AG10803 (cell line): ENCODE measurements around the gene ACBD6.

Experiments
- DNase-seq: peaks from one replicate; pipeline ENCODE4 v3.0.0; 2010; ENCODE audit warnings: low read depth
- H3K4me3 ChIP-seq: 2 replicates; pipeline ENCODE4 v1.5.1; 2011; ENCODE audit warnings: mild to moderate bottlenecking, low read length, control low read depth
- TF ChIP-seq, protein P1 (sequence below): conservative IDR thresholded peaks from 2 replicates; pipeline ENCODE4 v1.5.1; 2011; ENCODE audit warnings: mild to moderate bottlenecking, low read length, control low read depth, inconsistent platforms

Gene ACBD6

DNA sequence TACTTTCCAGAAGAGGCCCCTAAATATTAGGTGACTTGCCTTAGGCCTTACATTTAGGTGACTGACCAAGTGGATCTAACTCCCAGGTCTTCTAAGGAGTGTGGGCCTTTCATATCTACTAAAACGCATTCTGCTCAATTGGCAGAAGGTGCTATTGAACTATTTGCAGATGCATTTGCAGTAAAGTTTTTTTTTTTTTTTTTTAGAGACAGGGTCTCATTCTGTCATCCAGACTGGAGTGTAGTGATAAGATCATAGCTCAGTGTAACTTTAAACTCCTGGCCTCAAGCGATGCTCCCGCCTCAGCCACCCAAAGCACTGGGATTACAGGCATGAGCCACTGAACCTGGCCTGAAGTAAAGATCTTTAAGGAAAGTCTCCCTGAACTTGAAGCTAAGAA is 13.0 kb upstream of the ACBD6 start:
- DNase-seq, result no peak
- no peak overlapping the region for H3K4me3 ChIP-seq

DNA sequence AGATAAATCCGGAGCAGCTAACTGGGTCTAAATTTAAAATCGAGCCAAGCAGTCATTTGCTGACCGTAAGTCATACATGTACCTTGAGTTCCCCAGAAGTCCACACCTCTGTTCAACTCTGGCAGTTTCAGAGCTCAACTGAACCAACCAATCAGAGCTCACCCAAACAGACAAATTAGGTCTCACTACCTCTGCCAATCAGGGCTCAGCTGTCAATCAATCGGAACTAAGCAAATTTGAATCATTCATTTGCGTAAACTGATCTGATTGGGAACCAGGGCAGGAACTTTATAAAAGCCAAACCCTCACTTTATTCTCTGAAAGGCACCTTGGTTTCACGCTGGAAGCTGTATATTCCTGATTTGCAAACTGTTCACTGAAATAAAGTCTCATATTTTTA is 11.2 kb upstream of the ACBD6 start:
- no peak for DNase-seq
- TF ChIP-seq, protein P1, sequence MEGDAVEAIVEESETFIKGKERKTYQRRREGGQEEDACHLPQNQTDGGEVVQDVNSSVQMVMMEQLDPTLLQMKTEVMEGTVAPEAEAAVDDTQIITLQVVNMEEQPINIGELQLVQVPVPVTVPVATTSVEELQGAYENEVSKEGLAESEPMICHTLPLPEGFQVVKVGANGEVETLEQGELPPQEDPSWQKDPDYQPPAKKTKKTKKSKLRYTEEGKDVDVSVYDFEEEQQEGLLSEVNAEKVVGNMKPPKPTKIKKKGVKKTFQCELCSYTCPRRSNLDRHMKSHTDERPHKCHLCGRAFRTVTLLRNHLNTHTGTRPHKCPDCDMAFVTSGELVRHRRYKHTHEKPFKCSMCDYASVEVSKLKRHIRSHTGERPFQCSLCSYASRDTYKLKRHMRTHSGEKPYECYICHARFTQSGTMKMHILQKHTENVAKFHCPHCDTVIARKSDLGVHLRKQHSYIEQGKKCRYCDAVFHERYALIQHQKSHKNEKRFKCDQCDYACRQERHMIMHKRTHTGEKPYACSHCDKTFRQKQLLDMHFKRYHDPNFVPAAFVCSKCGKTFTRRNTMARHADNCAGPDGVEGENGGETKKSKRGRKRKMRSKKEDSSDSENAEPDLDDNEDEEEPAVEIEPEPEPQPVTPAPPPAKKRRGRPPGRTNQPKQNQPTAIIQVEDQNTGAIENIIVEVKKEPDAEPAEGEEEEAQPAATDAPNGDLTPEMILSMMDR, result no peak
- no peak overlapping the region for H3K4me3 ChIP-seq

More for the DNA sequence above, 13.0 kb upstream of the ACBD6 start:
- TF ChIP-seq, protein P1, result no peak

DNA sequence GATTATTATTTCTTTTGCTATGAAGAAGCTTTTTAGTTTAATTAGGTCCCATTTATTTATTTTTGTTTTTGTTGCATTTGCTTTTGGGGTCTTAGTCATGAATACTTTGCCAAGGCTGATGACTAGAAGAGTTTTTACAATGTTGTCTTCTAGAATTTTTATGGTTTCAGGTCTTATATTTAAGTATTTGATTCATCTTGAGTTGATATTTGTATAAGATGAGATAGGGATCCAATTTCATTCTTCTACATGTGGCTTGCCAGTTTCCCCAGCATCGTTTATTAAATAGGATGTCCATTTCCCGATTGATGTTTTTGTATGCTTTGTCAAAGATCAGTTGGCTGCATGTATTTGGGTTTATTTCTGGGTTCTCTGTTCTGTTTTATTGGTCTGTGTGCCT is 8.5 kb upstream of the ACBD6 start:
- DNase-seq, result no peak
- TF ChIP-seq, protein P1, result no peak
- no peak overlapping the region for H3K4me3 ChIP-seq

DNA sequence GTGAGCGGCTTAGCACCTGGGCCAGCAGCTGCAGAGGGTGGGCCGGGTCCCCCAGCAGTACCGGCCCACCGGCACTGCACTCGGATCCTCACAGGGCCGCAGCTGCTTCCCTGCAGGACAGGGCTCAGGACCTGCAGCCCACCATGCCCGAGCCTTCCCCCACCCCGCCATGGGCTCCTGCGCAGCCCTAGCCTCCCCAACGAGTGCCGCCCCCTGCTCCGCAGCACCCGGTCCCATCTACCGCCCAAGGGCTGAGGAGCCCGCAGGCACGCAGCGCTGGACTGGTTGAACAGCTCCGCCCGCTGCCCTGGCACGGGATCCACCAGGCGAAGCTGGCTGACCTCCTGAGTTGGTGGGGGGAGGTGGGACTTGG is 6.3 kb upstream of the ACBD6 start:
- no peak for DNase-seq
- TF ChIP-seq, protein P1, result no peak

DNA sequence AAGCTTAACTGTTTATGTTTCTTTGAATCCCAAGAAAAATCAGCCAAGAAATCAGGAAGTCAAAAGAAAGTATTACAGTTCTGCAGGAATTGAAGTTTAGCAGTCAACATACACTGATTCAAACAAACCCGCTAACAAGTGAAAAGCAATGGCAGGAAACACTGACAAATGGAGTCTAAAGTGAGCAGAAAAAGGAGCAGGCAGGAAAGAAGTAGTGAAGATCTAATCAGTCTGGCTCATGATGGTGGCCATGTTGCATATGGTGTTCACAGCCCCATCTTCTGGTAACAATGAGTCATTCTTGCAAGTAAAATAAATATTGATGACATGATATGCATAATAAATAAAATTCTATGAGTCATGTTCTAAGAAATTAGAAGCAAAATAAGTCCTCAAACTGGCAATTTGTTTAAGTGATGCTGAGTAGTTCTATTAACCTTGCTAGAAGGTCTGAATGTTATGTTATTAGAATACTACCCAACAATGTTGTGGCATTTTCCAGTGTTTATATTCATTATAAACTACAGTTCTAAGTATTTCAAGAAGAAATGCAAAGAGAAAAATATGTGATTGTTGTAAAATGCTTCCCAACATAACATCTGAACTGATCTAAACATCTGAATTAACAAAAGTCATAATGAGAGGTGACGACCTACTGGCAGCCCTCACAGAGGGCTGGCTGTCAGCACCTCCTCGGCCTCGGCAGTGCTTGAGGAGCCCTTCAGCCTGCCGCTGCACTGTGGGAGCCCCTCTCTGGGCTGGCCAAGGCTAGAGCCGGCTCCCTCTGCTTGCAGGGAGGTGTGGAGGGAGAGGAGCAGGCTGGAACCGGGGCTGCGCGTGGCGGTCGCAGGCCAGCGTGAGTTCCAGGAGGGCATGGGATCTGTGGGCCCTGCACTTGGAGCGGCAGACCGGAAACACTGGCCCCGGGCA is 5.7 kb upstream of the ACBD6 start:
- no peak overlapping the region for H3K4me3 ChIP-seq
- TF ChIP-seq, protein P1, result no peak; the same call in 1 of the 2 replicates
- DNase-seq, result peak; percentile 44

More for the DNA sequence above, 6.3 kb upstream of the ACBD6 start:
- H3K4me3 ChIP-seq, result no peak overlapping the region

DNA sequence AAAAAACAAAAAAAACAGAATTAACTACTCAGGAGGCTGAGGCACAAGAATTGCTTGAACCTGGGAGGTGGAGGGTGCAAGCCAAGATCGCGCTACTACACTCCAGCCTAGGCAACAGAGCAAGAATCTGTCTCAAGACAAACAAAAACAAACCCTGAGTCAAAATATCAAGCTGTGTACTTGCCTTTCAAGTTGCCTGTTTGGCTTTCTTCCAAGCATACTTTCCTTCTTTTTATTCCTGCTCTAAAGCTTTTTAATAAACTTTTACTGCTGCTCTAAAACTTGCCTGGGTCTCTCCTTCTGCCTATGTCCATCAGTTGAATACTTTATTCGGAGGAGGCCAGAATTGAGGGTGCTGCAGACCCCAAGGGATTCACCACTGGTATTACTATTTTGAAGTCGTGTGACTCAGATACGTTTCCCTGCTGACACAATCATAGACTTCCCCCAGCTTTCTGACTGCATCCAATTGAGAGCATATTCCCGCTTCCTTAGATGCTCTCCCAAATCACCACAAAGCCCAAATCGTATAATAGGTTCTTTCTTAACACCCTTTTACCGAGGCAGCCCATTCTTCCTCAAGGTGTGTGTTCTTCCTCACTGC is 3.5 kb upstream of the ACBD6 start:
- no peak overlapping the region for H3K4me3 ChIP-seq
- TF ChIP-seq, protein P1, result no peak
- DNase-seq, result no peak

DNA sequence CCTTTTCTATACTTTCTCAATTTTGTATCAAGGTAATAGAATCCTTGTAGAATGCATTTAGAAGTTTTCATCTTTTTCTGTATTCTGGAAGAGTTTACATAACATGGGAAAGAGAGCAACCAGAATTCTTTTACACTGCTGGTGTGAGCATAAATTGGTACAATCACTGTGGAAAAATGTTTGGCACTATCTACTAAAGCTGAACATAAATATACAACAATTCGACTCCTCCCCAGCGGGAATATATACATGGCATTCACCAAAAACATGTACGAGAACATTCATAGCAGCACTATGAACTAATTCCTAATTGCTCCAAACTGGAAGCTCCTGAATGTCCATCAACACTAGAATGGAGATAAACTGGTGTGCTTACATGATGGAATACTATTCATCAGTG is 1.8 kb upstream of the ACBD6 start:
- DNase-seq, result no peak
- TF ChIP-seq, protein P1, result no peak
- no peak overlapping the region for H3K4me3 ChIP-seq
